WTC11 (cell line): ENCODE results near the gene SLC43A3. TPM values are rescaled to one million over a fixed set of nuclear protein-coding genes. Genes with fewer than 3 reads are reported as not detected.
A peak's percentile ranks its signal among the peaks of the same experiment; 100 is the strongest.

Experiments used
- ATAC-seq: fragments of 200-7000 bp; cut with Tn5 transposase; 2 replicates; pipeline ENCODE4 v1.10.0; 2021; ENCODE audit warnings: mild to moderate bottlenecking, moderate library complexity
- Bru-seq: library from RNA; stranded (reverse); fragments of 400-500 nt; gene quantifications from one replicate; lab custom pipeline; 2021; lab: Mats Ljungman, UMichigan
- CTCF ChIA-PET: fragments of 300-600 bp; sonication (Branson Sonifier 250); formaldehyde crosslinking; loops from one replicate; lab custom pipeline; 2021; ENCODE audit warnings: antibody characterized with exemption; lab: Charles Lee
- POLR2A ChIA-PET: fragments of 350-600 bp; sonication (Branson Sonifier 250); formaldehyde crosslinking; loops from one replicate; lab custom pipeline; 2021; ENCODE audit warnings: antibody characterized with exemption; lab: Charles Lee
- DNase-seq: peaks from one replicate; pipeline ENCODE4 v3.0.0; 2021; ENCODE audit warnings: low spot score
- H3K27ac Mint-ChIP-seq: 2 replicates; pipeline ENCODE4 v1.8.0; 2021; ENCODE audit warnings: mixed read lengths
- H3K27me3 Mint-ChIP-seq: 2 replicates; pipeline ENCODE4 v1.8.0; 2021; ENCODE audit warnings: low read depth, mild to moderate bottlenecking, moderate library complexity, mixed read lengths
- H3K36me3 Mint-ChIP-seq: 2 replicates; pipeline ENCODE4 v1.8.0; 2021; ENCODE audit warnings: mixed read lengths
- H3K4me1 Mint-ChIP-seq: 2 replicates; pipeline ENCODE4 v1.8.0; 2022; ENCODE audit warnings: mixed read lengths
- H3K4me3 Mint-ChIP-seq: 2 replicates; pipeline ENCODE4 v1.8.0; 2021; ENCODE audit warnings: mild to moderate bottlenecking, moderate library complexity, mixed read lengths
- H3K9me3 Mint-ChIP-seq: 2 replicates; pipeline ENCODE4 v1.8.0; 2021; ENCODE audit warnings: mixed read lengths
- CREB1 ChIP-seq: sonication (generic); formaldehyde crosslinking; IDR thresholded peaks from 2 replicates; pipeline ENCODE4 v1.8.0; 2023; ENCODE audit warnings: mild to moderate bottlenecking, missing genetic modification reagents
- ESRRA ChIP-seq: sonication (generic); formaldehyde crosslinking; IDR thresholded peaks from 2 replicates; pipeline ENCODE4 v1.8.1; 2022; ENCODE audit warnings: mild to moderate bottlenecking, missing genetic modification reagents, borderline replicate concordance
- ETV6 ChIP-seq: sonication (generic); formaldehyde crosslinking; IDR thresholded peaks from 2 replicates; pipeline ENCODE4 v1.8.1; 2022; ENCODE audit warnings: mild to moderate bottlenecking, missing genetic modification reagents
- FOXK1 ChIP-seq: sonication (generic); formaldehyde crosslinking; IDR thresholded peaks from 2 replicates; pipeline ENCODE4 v1.8.0; 2022; ENCODE audit warnings: mild to moderate bottlenecking, moderate library complexity, missing genetic modification reagents
- IRF2 ChIP-seq: sonication (generic); formaldehyde crosslinking; IDR thresholded peaks from 2 replicates; pipeline ENCODE4 v1.8.0; 2022; ENCODE audit warnings: low read depth, missing genetic modification reagents, borderline replicate concordance
- MYBL2 ChIP-seq: sonication (generic); formaldehyde crosslinking; IDR thresholded peaks from 2 replicates; pipeline ENCODE4 v1.8.1; 2023; ENCODE audit warnings: mild to moderate bottlenecking, moderate library complexity, missing genetic modification reagents
- NR1H2 ChIP-seq: sonication (generic); formaldehyde crosslinking; IDR thresholded peaks from 2 replicates; pipeline ENCODE4 v1.9.0; 2021; ENCODE audit warnings: mild to moderate bottlenecking, moderate library complexity, missing genetic modification reagents
- NR3C1 ChIP-seq: sonication (generic); formaldehyde crosslinking; conservative IDR thresholded peaks from 2 replicates; pipeline ENCODE4 v1.8.1; 2023; ENCODE audit warnings: low read depth, mild to moderate bottlenecking, missing genetic modification reagents
- TEAD1 ChIP-seq: sonication (generic); formaldehyde crosslinking; IDR thresholded peaks from 2 replicates; pipeline ENCODE4 v1.8.0; 2022; ENCODE audit warnings: mild to moderate bottlenecking, missing genetic modification reagents
- TEAD4 ChIP-seq: sonication (generic); formaldehyde crosslinking; IDR thresholded peaks from 2 replicates; pipeline ENCODE4 v1.8.0; 2022; ENCODE audit warnings: mild to moderate bottlenecking, missing genetic modification reagents
- TP53 ChIP-seq: sonication (generic); formaldehyde crosslinking; IDR thresholded peaks from 2 replicates; pipeline ENCODE4 v1.8.1; 2023; ENCODE audit warnings: mild to moderate bottlenecking, missing genetic modification reagents
- ZNF423 ChIP-seq: fragments of 250-450 bp; sonication (Bioruptor Pico); IDR thresholded peaks from 2 replicates; pipeline ENCODE4 v2.1.2; 2022; ENCODE audit warnings: mild to moderate bottlenecking, moderate library complexity
- long read RNA-seq, 3 experiments: library from RNA in 1 of 3; library from capped mRNA in 1 of 3; library from polyadenylated mRNA in 1 of 3; unstranded in 2 of 3; stranded (forward) in 1 of 3; transcript quantifications; one replicate each; pipeline ENCODE4 v2.0.0, GENCODE V29; 2021
- total RNA-seq: library from RNA; stranded (reverse); gene quantifications from 3 replicates; pipeline ENCODE4 v1.2.3, GENCODE V29; 2021
- TF ChIP-seq, protein P1 (sequence below): fragments of 250-450 bp; sonication (Bioruptor Pico); IDR thresholded peaks from 2 replicates; pipeline ENCODE4 v1.9.0; 2021; ENCODE audit warnings: mild to moderate bottlenecking
- TF ChIP-seq, protein P2 (sequence below): sonication (generic); formaldehyde crosslinking; IDR thresholded peaks from 2 replicates; pipeline ENCODE4 v1.8.1; 2023; ENCODE audit warnings: mild to moderate bottlenecking, missing genetic modification reagents, moderate library complexity
- TF ChIP-seq, protein P3 (sequence below): fragments of 250-450 bp; sonication (Bioruptor Pico); IDR thresholded peaks from 2 replicates; pipeline ENCODE4 v2.1.2; 2022; ENCODE audit warnings: mild to moderate bottlenecking, moderate library complexity
- TF ChIP-seq, protein P4 (sequence below): fragments of 250-450 bp; sonication (Bioruptor Pico); IDR thresholded peaks from 2 replicates; pipeline ENCODE4 v1.8.0; 2021; ENCODE audit warnings: mild to moderate bottlenecking
- TF ChIP-seq, protein P5 (sequence below): sonication (generic); formaldehyde crosslinking; IDR thresholded peaks from 2 replicates; pipeline ENCODE4 v1.8.0; 2022; ENCODE audit warnings: mild to moderate bottlenecking, missing genetic modification reagents
- TF ChIP-seq, protein P6 (sequence below): sonication (generic); formaldehyde crosslinking; IDR thresholded peaks from 2 replicates; pipeline ENCODE4 v1.8.0; 2022; ENCODE audit warnings: mild to moderate bottlenecking, missing genetic modification reagents

The SLC43A3 gene
- total RNA-seq (22.6 to 25.8 TPM (median 25.3 TPM) in 3 replicates), Bru-seq, nascent RNA (percentile 61 among the genes with signal in this experiment)
- long read RNA-seq, experiment 1, transcript SLC43A3-202 (14 exons, 2,619 nt): minor isoform, 11 of 137 reads
- long read RNA-seq, experiment 1, transcript SLC43A3-203 (14 exons, 2,617 nt): major isoform, 52 of 137 reads
- long read RNA-seq, experiment 1, transcript SLC43A3-214 (13 exons, 2,207 nt): minor isoform, 5 of 137 reads
- long read RNA-seq, experiment 1, partial matches to known transcripts: 9 of 137 reads
- long read RNA-seq, experiment 1, other reads (novel, unspliced or antisense): 57 of 137 reads
- long read RNA-seq, experiment 2, partial matches to known transcripts: 8 of 25 reads
- long read RNA-seq, experiment 2, other reads (novel, unspliced or antisense): 10 of 25 reads
- long read RNA-seq, experiment 3, transcript SLC43A3-203 (14 exons, 2,617 nt): major isoform, 27 of 43 reads
- long read RNA-seq, experiment 3, partial matches to known transcripts: 1 of 43 reads
- long read RNA-seq, experiment 3, other reads (novel, unspliced or antisense): 14 of 43 reads

DNA sequence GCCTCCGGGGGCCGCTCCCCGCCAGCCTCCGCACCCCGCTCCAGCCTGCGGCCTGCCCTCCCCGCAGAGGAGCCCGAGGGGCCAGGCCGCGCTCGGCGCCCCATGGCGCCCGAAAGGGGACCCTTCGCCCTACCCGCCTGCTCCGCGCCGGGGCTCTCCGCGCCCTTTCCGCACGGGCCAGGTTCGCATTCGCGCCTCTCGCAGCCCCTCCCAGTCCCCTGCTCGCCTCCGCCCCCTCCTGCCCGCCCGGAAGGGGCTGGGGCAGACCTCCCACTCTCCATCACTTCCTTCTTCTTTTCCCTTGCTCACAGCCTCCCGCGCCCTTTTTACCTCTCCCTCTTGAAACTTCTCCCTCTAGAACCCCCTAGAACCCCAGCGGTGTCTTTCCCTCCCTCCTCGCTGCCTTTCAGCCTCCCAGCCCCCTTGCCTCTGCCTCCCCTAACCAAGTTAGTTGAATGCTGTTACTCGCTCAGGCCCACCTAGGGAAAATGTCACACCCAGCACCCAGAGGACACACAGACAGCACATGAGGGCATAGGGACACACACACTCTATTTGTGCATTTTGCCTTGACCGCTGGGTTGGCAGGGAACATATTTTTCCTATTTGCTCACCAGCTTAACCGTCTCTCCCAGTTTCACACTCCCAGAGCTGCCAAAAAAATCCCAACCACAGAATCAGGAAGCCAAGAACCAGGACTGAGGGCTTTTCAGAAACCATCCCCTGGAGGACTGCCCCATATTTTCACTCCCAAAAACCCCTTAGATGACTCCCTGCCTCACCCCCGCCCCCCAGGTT is at the start of gene SLC43A3:
Gene SLC43A3 (minus strand): TSS at position 193 of the 798 bp plus-strand sequence. CDS start 949 bp downstream, outside the sequence.
- ATAC-seq (peak; percentile 92), DNase-seq (peak; percentile 73)
- peak; percentile 29; the same call in 1 of the 2 replicates for TF ChIP-seq ZNF423 (CRISPR knock-in tag)
- TF ChIP-seq FOXK1 (CRISPR knock-in tag): no peak
- TF ChIP-seq, protein P1, sequence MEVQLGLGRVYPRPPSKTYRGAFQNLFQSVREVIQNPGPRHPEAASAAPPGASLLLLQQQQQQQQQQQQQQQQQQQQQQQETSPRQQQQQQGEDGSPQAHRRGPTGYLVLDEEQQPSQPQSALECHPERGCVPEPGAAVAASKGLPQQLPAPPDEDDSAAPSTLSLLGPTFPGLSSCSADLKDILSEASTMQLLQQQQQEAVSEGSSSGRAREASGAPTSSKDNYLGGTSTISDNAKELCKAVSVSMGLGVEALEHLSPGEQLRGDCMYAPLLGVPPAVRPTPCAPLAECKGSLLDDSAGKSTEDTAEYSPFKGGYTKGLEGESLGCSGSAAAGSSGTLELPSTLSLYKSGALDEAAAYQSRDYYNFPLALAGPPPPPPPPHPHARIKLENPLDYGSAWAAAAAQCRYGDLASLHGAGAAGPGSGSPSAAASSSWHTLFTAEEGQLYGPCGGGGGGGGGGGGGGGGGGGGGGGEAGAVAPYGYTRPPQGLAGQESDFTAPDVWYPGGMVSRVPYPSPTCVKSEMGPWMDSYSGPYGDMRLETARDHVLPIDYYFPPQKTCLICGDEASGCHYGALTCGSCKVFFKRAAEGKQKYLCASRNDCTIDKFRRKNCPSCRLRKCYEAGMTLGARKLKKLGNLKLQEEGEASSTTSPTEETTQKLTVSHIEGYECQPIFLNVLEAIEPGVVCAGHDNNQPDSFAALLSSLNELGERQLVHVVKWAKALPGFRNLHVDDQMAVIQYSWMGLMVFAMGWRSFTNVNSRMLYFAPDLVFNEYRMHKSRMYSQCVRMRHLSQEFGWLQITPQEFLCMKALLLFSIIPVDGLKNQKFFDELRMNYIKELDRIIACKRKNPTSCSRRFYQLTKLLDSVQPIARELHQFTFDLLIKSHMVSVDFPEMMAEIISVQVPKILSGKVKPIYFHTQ (CRISPR knock-in tag): no peak
- peak within 1 kb of the TSS; percentile 64; the same call in 1 of the 2 replicates for H3K27ac Mint-ChIP-seq
- H3K27me3 Mint-ChIP-seq: peaks cover 38% of the 10 kb centered on the region
- H3K4me3 Mint-ChIP-seq: peak within 1 kb of the TSS; percentile 72
- H3K9me3 Mint-ChIP-seq: no peaks in the 10 kb centered on the region
- peaks cover 15% of the 10 kb centered on the region for H3K36me3 Mint-ChIP-seq
- CTCF ChIA-PET: interaction anchor here (0.7 to 4.2 kb wide), 8 partner anchors 9 to 81 kb away, joined by 3 to 26 read pairs (median 5); no protein-coding TSS in a partner anchor
- POLR2A ChIA-PET: no interaction called here
- H3K4me1 Mint-ChIP-seq: peaks cover 29% of the 10 kb centered on the region

DNA sequence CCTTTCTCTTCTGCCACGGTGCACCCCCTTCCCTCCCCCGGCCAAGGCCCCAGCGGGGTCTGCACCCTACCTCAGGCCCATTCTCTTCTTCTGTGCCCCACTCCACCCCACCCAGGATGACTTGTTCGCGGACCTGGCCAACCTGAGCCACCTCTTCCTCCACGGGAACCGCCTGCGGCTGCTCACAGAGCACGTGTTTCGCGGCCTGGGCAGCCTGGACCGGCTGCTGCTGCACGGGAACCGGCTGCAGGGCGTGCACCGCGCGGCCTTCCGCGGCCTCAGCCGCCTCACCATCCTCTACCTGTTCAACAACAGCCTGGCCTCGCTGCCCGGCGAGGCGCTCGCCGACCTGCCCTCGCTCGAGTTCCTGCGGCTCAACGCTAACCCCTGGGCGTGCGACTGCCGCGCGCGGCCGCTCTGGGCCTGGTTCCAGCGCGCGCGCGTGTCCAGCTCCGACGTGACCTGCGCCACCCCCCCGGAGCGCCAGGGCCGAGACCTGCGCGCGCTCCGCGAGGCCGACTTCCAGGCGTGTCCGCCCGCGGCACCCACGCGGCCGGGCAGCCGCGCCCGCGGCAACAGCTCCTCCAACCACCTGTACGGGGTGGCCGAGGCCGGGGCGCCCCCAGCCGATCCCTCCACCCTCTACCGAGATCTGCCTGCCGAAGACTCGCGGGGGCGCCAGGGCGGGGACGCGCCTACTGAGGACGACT is 49.3 kb upstream of the SLC43A3 start:
- Mint-ChIP-seq H3K27me3 (peaks cover 61% of the 10 kb centered on the region), H3K27ac (no peak overlapping the region), H3K4me3 (peak overlapping the region; percentile 69), H3K36me3 (peaks cover 4% of the 10 kb centered on the region), H3K9me3 (no peaks in the 10 kb centered on the region), H3K4me1 (peaks cover 60% of the 10 kb centered on the region)
- ATAC-seq: peak; percentile 15
- CTCF ChIA-PET: interaction anchor here (0.6 to 9.7 kb wide), 20 partner anchors 9 to 1195 kb away, joined by 3 to 260 read pairs (median 6); partner anchors contain the start of genes RTN4RL2, SLC43A1 and SLC43A3
- POLR2A ChIA-PET: interaction anchor here (0.6 to 2.5 kb wide), 4 partner anchors 19 to 81 kb away, joined by 3 to 12 read pairs (median 6); no protein-coding TSS in a partner anchor
- peak; percentile 66 for DNase-seq
- TF ChIP-seq, protein P2, sequence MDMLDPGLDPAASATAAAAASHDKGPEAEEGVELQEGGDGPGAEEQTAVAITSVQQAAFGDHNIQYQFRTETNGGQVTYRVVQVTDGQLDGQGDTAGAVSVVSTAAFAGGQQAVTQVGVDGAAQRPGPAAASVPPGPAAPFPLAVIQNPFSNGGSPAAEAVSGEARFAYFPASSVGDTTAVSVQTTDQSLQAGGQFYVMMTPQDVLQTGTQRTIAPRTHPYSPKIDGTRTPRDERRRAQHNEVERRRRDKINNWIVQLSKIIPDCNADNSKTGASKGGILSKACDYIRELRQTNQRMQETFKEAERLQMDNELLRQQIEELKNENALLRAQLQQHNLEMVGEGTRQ: no peak; the same call in 1 of the 2 replicates
- TF ChIP-seq, protein P3, sequence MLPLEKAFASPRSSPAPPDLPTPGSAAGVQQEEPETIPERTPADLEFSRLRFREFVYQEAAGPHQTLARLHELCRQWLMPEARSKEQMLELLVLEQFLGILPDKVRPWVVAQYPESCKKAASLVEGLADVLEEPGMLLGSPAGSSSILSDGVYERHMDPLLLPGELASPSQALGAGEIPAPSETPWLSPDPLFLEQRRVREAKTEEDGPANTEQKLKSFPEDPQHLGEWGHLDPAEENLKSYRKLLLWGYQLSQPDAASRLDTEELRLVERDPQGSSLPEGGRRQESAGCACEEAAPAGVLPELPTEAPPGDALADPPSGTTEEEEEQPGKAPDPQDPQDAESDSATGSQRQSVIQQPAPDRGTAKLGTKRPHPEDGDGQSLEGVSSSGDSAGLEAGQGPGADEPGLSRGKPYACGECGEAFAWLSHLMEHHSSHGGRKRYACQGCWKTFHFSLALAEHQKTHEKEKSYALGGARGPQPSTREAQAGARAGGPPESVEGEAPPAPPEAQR (CRISPR knock-in tag): no peak
- TF ChIP-seq NR1H2 (no peak), NR3C1 (no peak), TEAD1 (CRISPR knock-in tag) (0 out of 2 replicates have a peak, but pooled peaks have one; percentile 41), IRF2 (CRISPR knock-in tag) (no peak), TEAD4 (CRISPR knock-in tag) (peak; percentile 79; the same call in 1 of the 2 replicates), CREB1 (no peak), MYBL2 (CRISPR knock-in tag) (0 out of 2 replicates have a peak, but pooled peaks have one; percentile 35), ETV6 (CRISPR knock-in tag) (no peak), ESRRA (CRISPR knock-in tag) (0 out of 2 replicates have a peak, but pooled peaks have one; percentile 57), TP53 (CRISPR knock-in tag) (0 out of 2 replicates have a peak, but pooled peaks have one; percentile 55)
- TF ChIP-seq, protein P4, sequence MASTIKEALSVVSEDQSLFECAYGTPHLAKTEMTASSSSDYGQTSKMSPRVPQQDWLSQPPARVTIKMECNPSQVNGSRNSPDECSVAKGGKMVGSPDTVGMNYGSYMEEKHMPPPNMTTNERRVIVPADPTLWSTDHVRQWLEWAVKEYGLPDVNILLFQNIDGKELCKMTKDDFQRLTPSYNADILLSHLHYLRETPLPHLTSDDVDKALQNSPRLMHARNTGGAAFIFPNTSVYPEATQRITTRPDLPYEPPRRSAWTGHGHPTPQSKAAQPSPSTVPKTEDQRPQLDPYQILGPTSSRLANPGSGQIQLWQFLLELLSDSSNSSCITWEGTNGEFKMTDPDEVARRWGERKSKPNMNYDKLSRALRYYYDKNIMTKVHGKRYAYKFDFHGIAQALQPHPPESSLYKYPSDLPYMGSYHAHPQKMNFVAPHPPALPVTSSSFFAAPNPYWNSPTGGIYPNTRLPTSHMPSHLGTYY (CRISPR knock-in tag): no peak
- TF ChIP-seq, protein P5, sequence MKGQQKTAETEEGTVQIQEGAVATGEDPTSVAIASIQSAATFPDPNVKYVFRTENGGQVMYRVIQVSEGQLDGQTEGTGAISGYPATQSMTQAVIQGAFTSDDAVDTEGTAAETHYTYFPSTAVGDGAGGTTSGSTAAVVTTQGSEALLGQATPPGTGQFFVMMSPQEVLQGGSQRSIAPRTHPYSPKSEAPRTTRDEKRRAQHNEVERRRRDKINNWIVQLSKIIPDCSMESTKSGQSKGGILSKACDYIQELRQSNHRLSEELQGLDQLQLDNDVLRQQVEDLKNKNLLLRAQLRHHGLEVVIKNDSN (CRISPR knock-in tag): peak; percentile 65; the same call in 1 of the 2 replicates
- TF ChIP-seq, protein P1 (CRISPR knock-in tag): no peak
- TF ChIP-seq, protein P6, sequence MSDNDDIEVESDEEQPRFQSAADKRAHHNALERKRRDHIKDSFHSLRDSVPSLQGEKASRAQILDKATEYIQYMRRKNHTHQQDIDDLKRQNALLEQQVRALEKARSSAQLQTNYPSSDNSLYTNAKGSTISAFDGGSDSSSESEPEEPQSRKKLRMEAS (CRISPR knock-in tag): peak; percentile 95
